Ramos (cell line): Measurements from ENCODE around the gene SLC9A5.

Experiments used
- in situ Hi-C: fragments of 300-500 bp; cut with MboI; formaldehyde crosslinking; loops from one replicate; pipeline ENCODE4 v1.14.3; 2022; ENCODE audit warnings: low sequenced_read_pairs; ENCODE audit not compliant: unreplicated experiment

The SLC9A5 gene

DNA sequence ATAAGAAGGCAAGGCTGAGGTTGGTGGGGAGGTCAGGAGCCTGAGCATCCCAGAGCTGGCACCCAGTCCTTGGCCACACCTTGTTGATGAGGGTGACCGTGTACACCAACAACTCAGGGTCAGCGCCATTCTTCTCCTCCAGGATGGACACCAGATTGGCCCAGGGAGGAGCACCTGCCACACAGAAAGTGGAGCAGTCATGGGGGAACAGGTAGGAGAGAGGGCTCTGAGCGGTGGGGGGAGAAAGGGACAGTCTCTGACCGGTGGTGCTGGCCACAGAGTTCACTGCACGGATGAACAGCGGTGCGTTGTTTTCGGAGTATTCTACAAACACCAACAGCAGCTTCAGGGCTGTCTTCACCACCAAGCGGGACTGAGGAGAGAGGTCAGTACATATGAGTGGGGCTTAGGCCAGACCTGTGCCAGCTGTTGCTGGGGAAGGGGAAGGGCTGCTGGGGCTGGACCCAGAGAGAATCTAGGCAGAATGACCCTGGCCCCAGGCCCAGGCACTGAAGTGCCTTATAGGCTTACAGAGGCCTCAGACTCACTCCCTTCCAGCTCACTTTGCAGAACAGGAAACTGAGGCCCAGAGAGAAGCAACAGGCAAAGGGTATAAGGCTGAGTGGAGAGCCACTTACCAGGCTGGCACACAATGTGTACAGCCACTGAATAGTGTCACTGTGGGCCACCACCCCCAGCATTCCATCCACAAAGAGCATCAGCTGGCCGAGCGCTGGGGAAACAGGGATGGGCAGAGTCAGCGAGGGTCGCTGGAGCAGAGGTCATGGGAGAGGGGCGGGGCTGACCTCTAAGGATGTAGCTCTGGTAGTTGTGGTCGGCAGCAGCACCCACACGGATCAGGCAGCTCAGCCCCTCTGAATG lies 11.1 kb upstream of the SLC9A5 start:
- in situ Hi-C loops, result no loop called here

DNA sequence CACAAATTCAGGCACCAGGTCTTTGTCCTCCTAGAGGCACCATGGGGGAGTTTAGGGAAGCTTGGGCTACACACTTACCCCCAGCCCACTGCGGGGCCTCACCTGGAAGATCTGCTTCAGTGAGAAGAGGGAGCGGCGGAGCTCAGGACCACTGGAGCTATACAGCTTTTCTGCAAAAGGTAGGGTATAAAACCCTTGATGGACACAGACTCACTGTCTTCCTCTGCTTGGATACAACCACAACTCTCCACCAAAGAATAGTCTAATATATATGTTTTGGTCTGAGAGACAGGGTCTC lies 10.6 kb upstream of the SLC9A5 start:
- in situ Hi-C loops, result no loop called here

DNA sequence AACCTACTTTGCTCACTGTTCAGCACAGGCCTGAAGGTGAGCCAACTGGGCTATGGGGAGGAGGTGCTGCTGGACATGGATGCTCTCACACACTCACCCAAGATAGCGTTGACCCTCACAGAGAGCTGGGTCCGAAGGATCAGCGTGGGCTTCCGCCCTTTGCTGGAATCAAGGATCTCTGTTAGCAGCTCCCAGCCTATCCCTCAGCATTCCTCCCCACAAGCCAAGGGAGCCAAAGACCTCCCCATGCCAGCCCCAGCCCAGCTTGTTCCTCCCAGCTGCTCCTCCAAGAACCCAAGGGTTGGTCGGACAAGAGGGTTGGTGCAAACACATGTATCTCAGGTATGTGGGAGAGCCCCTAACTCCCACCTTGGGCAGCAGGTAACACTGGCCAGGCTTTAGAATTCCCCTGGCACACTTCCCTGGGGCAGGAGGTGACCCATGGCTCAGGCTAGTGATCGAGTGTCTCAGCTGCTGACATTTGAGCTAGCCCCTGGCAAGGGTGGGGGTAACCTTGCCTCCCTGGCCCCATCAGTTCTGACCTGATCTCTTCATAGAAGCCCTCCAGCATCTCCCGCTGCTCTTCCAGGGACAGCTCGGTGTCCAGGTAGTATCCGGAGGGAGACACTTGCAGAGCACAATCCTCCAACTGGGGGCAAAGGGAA lies 9.8 kb upstream of the SLC9A5 start:
- in situ Hi-C loops, result no loop called here

DNA sequence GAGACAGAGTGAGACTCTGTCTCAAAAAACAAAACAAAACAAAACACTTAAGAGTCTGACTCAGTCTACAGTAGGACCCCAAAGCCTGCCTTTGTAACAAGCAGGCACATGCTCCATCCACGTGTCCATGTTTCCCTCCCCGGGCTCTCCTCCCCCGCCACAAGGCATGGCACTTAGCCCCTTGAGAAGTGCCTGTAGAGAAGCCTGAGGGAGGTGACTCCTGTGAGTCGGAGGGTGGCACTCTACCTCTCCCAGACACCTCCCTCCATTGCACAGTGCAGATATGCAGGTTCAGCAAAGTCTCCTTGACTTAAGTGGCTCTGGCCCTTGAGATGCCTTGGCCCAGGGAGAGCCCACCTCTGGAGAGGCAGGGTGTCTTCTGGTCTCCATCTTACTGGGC lies 8.3 kb upstream of the SLC9A5 start:
- in situ Hi-C loops, result no loop called here

DNA sequence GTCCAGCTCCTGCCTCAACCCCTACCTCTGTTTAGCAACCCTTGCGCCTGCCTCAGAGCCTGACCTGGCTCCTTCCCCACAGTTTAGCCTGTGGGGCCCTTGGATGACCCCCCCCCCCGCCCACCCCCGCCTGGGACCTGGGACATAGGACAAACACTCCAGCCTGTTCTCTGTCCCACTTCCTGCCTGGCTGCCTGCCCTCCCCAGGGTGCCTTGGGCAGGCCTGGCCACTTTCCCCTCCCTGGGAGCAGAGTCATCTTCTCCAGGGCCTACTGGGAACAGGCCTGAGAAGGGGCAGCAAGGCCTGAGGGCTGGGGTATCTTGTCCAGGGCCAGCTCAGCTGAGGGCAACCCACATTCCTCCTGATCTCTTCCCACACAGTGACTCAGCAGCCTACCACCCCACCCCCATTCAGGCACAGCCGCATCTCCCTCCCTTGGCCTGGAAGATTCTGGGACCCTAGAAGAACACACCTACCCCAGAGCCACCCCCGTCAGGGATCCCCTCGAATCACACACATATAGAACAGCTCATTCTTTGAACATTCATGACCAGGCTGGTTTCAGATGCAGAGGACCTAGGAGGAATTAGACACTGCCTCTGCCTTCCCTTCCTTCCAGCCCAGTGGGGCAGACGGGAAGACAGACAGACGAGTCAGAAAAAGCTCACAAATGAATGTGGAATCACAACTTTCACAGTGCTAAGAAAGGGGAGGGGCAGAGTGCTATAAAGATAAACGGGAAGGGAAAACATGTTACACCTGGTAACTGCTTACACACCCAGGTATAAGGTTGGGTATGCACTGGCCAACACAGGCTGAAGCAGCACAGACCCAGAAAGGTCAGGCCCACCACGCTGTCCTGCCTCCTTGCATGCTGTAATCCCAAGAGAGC lies 7.5 kb upstream of the SLC9A5 start:
- in situ Hi-C loops, result no loop called here

DNA sequence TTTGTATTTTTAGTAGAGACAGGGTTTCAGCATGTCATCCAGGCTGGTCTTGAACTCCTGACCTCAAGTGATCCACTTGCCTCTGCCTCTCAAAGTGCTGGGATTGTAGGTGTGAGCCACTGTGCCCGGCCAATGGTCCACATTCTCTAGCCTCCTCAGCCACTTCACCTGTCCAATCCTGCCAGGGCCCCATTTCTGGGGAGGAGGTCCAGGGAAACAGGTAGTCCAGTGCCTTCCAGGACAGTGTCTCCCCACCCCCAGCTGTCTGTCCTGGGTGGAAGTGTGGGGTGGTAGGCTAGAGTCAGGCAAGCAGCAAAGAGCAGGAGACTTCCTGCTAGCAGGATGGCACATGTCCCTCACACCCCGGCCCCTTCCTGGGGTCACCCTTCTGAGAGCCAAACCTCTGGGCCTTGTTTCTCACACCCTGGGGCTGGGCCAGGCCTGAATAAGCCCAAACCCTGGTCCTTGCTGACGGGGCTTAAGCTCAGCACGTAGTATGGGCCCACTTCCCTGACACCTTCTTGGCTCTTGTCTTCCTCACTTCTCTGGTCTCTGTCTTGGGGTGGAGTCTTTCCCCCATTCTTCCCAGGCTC lies 6.5 kb upstream of the SLC9A5 start:
- in situ Hi-C loops, result no loop called here

DNA sequence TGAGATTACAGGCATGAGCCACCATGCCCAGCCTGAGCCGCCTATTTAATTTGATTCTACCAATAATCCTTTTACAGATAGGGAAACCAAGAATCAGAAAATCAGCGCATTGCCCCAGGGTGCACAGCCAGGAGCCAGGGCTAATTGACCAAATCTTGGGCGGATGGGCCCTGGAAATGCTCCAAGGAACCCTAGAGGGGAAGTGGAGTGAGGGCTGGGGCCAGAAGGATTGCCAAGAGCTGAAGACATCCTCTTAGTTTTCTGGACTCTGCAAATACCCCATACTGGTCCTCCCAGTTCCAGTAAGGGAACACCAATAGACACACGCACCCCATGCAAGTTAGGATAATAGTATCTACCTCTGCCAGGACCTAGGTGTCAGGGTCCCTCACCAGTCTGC lies 5.3 kb upstream of the SLC9A5 start:
- in situ Hi-C loops, result no loop called here

DNA sequence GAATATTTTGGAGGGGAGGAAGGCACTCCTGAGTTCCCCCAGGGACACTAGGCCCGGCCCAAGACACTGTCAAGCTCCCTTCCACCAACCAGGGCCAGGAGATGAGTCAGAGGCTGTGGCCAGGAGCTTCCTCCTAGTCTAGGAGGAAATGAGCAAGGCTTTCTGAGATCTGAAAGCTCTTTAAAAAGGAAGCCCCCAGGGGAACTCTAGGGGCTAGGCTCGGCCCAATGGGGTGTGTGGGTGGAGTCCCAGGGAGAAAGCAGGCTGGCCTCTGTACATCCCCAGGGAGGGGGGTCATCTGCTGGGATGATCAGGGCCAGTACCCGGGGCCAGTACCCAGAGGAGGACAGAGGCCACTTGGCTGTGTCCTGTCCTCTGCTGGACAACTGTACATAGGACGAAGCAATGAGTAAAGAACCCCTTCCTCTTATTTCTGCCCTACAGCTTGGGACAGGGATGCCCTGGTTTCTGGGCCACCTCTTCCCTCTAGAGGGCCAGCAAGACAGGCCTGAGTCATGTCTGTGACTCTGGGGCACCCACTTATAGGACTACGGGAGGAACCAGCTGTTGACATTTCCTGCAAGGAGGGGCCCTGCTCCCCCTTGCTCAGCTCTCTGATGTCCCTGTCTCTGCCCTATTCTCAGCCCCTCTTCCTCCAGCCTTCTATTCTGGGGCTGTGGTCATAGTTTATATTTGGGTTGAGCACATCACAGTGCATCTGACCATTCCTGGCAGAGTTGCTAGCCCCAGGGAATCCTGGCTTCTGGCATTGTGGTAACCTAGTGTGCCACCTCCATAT lies 4.2 kb upstream of the SLC9A5 start:
- in situ Hi-C loops, result no loop called here

DNA sequence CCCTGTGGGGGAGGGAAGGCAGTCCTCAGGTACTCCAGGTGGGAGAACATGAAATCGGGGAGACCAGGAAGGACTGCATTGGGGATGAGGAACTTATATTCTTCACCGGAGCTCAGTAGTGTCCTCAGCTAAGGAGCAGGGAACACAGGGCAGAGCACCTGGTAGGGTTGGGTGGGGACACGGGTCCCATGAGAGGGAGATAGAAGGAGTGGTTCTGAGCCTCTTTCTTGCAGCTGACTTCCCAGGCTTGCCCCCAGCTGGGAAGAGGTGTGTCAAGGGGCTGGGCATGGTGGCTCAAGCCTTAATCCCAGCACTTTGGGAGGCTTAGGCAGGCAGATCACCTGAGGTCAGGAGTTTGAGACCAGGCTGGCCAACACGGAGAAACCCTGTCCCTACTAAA lies 3.6 kb upstream of the SLC9A5 start:
- in situ Hi-C loops, result no loop called here

DNA sequence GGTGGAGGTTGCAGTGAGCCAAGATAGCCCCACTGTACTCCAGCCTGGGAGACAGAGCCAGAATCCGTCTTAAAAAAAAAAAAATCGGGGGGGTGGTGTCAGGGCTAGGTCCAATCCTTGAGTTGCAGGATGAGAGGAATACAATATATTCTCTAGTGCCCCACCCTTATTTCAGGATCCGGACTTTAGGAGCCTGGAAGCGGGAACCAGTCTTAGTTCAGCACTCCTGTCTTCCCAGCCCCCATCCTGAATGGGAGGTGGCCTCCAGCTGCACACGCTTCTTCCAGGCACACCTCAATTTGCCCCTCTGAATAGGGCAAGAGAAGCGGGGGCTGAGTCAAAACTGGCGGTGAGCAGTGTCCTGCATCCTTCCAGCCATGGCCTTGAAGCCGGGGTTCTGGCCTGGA lies 3.1 kb upstream of the SLC9A5 start:
- in situ Hi-C loops, result no loop called here

DNA sequence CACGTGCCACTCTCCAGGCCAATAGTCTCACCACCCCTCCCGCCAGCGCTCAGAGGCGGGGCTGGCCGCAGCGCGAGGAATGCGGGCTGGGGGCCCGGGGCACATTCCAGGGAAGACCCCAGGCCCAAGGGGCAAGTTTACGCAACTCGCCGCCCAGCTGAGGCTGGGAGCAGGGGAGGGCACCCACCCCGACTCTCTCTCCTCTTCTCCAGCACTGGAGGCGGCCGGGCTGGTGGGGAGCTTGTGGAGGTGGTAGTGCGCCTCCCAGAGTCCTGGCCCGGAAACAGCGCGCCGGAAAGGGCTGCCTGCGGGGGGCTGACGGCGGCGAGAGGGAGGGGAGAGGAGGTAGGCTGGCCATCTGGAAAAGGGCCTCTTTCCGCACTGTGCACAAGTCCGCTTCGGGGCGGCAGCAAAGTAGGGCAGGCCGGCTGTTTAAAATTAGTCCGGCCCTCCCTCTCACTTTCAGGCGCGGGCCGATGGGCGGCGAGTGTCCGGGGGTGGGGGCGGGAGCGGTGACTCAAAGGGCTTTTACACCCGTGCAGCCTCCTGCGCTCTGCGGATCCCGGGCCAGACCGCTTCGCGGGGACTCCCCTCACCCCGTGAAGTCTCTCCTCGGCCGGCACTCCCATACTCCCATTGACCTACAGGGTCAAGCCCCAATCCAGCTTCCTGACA lies 2.6 kb upstream of the SLC9A5 start:
- in situ Hi-C loops, result no loop called here

DNA sequence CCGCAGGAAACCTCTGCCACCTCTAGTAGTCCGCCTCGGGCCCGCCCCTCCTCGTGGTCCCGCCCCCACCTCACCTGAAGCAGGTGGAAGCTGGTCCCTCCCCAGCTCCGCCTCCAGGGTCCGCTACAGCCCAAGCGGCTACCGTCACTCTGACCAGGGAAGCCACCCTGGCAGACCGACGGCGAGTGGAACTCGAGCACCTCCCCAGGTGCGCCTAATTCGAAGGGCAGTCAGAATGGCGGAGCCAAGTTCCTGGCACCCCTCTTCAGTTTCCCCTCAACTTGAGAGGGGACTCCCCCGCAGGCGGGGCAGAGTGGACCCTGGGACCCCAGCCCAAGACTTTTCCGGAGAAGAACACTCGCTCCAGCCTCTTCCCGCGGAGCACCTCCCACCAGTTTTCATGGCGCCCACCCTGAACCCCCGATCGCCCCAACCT lies 2.0 kb upstream of the SLC9A5 start:
- in situ Hi-C loops, result no loop called here

DNA sequence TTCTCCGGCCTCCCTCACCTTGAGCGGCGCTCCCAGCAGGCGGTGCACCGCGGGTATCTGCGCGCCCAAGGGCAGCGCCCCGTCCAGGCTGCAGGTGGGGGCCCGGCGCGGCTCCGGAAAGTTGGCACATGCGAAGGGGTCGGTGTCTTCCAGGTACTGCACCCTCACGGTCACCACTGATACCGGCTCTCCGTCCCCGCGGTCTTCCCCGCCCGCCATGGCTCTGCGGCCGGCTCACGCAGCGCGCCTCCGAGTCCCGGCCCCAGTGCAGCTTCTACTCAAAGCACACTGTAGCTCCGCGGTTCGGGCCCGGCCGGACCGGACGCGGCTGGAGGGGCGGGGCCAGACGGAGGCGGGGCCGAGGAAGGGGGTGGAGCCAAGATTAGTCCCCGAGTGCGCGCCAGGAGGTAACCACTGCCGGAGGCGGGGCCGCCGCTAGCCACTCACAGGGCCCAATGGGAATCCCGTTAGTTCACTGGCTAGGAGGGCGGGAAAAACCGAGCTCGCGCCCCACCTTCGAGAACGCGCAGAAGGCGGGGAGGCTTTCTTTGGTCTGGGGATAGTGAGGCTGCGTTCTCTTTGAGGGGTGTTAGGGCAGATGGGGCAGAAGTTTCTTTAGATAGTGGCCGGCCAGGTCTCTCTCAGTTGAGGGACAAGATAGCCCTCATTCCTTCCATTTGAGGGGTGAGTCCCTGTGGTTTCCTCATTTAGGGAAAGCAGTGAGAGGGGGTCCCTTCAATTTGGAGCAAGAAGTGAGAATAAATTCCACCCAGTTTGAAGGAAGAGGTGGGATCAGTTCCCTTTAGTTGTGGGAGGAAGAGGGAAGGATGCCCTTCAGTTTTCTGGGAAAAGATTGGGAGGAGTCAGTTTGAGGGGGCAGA lies 1.3 kb upstream of the SLC9A5 start, which contains the start of gene FHOD1:
Gene FHOD1, minus strand, starts transcription at position 290 of the 881 bp plus-strand sequence. Its CDS starts 71 bp downstream, at position 219.
- in situ Hi-C loops, result no loop called here

DNA sequence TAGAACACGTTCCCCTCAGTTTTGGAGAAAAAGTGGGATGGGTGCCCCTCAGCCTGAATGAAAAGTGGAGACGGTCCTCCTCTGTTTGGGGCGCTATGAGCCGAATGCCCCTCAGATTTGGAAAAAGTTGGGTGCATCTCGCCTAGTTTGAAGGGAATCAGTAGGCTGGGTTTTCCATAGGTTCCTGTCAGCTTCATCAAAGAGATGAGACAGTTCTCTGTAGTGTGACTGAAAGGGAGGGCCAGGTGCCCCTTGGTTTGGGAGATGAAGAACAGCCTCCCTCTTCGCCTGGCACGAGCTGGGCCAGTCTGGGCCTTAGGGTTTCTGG lies 742 bp upstream of the SLC9A5 start:
- in situ Hi-C loops, result no loop called here

DNA sequence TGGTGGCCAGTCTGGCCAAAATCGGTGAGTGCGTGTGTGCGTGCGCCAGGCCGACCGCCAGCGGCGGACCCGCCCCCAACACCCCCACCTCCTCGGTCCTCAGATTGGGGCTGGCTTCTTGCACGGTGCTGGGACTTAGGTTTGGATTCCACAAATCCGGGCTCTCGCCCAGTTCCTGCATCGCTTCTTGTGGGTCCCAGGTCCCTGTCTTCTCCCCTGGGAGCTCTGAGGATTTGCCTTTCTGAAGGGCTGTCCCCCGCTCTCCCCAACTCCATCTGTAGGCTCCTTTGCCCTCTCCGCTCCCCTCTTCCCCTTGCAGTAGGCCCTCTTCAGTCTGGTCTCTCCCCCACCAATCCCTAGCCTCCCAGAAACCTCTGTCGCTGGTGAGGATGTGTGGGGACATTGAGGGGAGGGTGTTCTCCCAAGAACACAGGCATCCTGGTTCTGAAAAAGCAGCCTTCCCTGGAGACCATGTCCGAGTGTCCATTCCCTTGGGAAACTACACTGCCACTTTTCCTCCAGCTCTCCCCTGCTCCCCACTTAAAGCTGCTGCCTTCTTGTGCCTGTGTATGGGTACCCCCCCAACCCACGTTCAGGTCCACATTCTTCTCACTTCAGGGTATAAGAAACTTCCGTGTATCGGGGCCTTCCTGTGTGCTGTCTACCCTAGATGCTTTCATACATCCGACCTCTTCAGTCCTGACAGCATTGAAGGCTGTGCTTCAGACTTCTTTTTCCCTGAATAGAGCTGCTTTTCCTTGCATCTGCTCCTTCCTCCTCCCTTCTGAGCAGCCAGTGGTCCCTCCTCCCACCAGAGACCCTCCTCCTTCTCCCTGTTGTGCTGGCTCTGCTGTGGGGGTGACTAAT lies 632 bp downstream of the SLC9A5 start:
- in situ Hi-C loops, result no loop called here

DNA sequence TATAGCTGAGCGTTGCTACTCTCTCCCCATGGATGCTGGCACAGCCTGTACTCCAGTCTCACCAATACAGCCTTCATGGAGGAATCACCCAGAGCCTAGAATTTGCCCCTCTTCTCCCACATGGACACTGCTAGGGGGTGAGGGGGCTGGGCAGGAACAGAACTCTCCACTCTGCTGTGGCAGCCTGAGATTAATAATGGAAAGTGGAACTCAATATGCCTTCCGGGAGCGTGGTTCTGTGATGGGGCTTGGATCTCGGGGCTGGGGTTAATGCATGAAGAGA lies 1.2 kb downstream of the SLC9A5 start:
- in situ Hi-C loops, result no loop called here

DNA sequence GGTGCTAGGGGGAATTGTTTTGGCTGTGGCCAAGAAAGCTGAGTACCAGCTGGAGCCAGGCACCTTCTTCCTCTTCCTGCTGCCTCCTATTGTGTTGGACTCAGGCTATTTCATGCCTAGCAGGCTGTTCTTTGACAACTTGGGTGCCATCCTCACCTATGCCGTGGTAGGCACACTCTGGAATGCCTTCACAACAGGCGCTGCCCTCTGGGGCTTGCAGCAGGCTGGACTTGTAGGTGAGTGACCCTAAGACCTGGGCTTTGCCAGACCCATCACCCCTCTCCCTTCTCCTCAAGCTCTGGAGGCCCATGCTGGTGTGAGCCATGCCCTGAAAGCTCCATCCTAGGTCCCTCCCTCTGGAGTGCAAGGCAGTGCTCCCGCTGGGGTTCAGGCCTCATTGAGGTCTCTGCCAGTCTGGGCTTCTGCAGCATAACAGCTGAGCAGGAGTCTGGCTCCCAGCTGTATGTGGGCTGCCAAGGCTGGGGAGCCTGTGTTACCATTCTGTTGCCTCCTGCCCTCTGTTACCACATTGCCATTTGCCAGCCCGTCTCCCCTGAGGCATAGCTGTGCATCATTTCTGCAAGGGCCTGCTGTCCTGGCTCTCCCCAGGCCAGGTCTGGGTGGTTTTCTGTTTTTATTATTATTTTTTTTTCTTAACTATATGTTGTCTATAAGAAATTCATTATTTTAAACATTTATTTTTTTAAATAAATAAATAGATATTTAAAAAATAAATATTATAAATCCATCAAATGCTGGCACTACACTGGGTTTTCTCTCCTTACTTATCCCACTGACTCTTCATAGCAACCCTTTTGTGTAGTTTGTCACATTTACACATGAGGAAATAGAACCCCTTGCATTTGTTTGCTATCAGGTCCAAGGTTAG lies 4.1 kb downstream of the SLC9A5 start:
- in situ Hi-C loops, result no loop called here
